Endothelial cell (in vitro differentiated cells): Measurements from ENCODE around the gene CCDC24. TPM values are rescaled to one million over a fixed set of nuclear protein-coding genes. Genes with fewer than 3 reads are reported as not detected.

Experiments
- DNase-seq: peaks from one replicate; pipeline ENCODE4 v3.0.0; 2021; ENCODE audit warnings: low spot score
- H3K27ac Mint-ChIP-seq: one replicate; pipeline ENCODE4 v1.8.0; 2021; ENCODE audit warnings: mixed read lengths, inconsistent platforms; ENCODE audit not compliant: unreplicated experiment
- H3K27me3 Mint-ChIP-seq: one replicate; pipeline ENCODE4 v1.8.0; 2021; ENCODE audit warnings: mild to moderate bottlenecking, moderate library complexity, mixed read lengths, inconsistent platforms; ENCODE audit not compliant: unreplicated experiment
- H3K36me3 Mint-ChIP-seq: one replicate; pipeline ENCODE4 v1.8.0; 2021; ENCODE audit warnings: mild to moderate bottlenecking, low read depth, mixed read lengths, inconsistent platforms; ENCODE audit not compliant: unreplicated experiment
- H3K4me1 Mint-ChIP-seq: one replicate; pipeline ENCODE4 v1.8.0; 2021; ENCODE audit warnings: mild to moderate bottlenecking, mixed read lengths, inconsistent platforms; ENCODE audit not compliant: unreplicated experiment
- H3K4me3 Mint-ChIP-seq: one replicate; pipeline ENCODE4 v1.8.0; 2021; ENCODE audit warnings: mild to moderate bottlenecking, mixed read lengths, inconsistent platforms; ENCODE audit not compliant: unreplicated experiment
- H3K9me3 Mint-ChIP-seq: one replicate; pipeline ENCODE4 v1.8.0; 2021; ENCODE audit warnings: mixed read lengths, inconsistent platforms; ENCODE audit not compliant: unreplicated experiment
- total RNA-seq: library from RNA; stranded (reverse); fragmentation: NEBNext Ultra II Directional; extraction: Animal tissue kit (Norgen Biotek cat#: 25700); gene quantifications from one replicate; pipeline ENCODE4 v1.2.1, GENCODE V29; 2021; ENCODE audit not compliant: unreplicated experiment
- TF ChIP-seq, protein P1 (sequence below): fragments of 200-600 bp; sonication (generic); IDR thresholded peaks from one replicate; pipeline ENCODE4 v1.5.0; 2021; ENCODE audit warnings: antibody characterized with exemption; ENCODE audit not compliant: unreplicated experiment

CCDC24 gene
- total RNA-seq, 1 donor from 2014 or later, result 4.2 TPM

GRCh38 chr1:43979528-43980254 is 11.7 kb upstream of the CCDC24 start:
- Mint-ChIP-seq H3K9me3 (no peaks in the 10 kb centered on the region), H3K36me3 (peaks cover 33% of the 10 kb centered on the region), H3K27ac (no peak overlapping the region), H3K4me1 (peaks cover 33% of the 10 kb centered on the region), H3K4me3 (peak overlapping the region; percentile 94), H3K27me3 (peaks cover 31% of the 10 kb centered on the region)
- TF ChIP-seq, protein P1, sequence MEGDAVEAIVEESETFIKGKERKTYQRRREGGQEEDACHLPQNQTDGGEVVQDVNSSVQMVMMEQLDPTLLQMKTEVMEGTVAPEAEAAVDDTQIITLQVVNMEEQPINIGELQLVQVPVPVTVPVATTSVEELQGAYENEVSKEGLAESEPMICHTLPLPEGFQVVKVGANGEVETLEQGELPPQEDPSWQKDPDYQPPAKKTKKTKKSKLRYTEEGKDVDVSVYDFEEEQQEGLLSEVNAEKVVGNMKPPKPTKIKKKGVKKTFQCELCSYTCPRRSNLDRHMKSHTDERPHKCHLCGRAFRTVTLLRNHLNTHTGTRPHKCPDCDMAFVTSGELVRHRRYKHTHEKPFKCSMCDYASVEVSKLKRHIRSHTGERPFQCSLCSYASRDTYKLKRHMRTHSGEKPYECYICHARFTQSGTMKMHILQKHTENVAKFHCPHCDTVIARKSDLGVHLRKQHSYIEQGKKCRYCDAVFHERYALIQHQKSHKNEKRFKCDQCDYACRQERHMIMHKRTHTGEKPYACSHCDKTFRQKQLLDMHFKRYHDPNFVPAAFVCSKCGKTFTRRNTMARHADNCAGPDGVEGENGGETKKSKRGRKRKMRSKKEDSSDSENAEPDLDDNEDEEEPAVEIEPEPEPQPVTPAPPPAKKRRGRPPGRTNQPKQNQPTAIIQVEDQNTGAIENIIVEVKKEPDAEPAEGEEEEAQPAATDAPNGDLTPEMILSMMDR, result no peak
- peak; percentile 33 for DNase-seq

- no peaks in the 10 kb centered on the region for H3K9me3 Mint-ChIP-seq
- peak overlapping the region; percentile 94 for H3K4me3 Mint-ChIP-seq
- peaks cover 33% of the 10 kb centered on the region for H3K4me1 Mint-ChIP-seq
- peak overlapping the region; percentile 34 for H3K27ac Mint-ChIP-seq
- TF ChIP-seq, protein P1, result no peak
- DNase-seq, result no peak
- peaks cover 36% of the 10 kb centered on the region for H3K36me3 Mint-ChIP-seq
- peaks cover 31% of the 10 kb centered on the region for H3K27me3 Mint-ChIP-seq
Observed at GRCh38 chr1:43980255-43981134, 10.9 kb upstream of the CCDC24 start.

GRCh38 chr1:43981135-43981491 is 10.3 kb upstream of the CCDC24 start:
- H3K27ac Mint-ChIP-seq, result no peak overlapping the region
- DNase-seq, result no peak
- H3K27me3 Mint-ChIP-seq, result peaks cover 26% of the 10 kb centered on the region
- H3K4me1 Mint-ChIP-seq, result peaks cover 29% of the 10 kb centered on the region
- H3K9me3 Mint-ChIP-seq, result no peaks in the 10 kb centered on the region
- no peak overlapping the region for H3K4me3 Mint-ChIP-seq
- H3K36me3 Mint-ChIP-seq, result peaks cover 42% of the 10 kb centered on the region
- TF ChIP-seq, protein P1, result no peak

- no peak overlapping the region for H3K27ac Mint-ChIP-seq
- peaks cover 24% of the 10 kb centered on the region for H3K4me1 Mint-ChIP-seq
- no peak overlapping the region for H3K4me3 Mint-ChIP-seq
- H3K27me3 Mint-ChIP-seq, result peaks cover 23% of the 10 kb centered on the region
- no peaks in the 10 kb centered on the region for H3K9me3 Mint-ChIP-seq
- DNase-seq, result no peak
- H3K36me3 Mint-ChIP-seq, result peaks cover 38% of the 10 kb centered on the region
- TF ChIP-seq, protein P1, result no peak
Observed at GRCh38 chr1:43981636-43982035, 9.8 kb upstream of the CCDC24 start.

GRCh38 chr1:43982241-43982640 is 9.2 kb upstream of the CCDC24 start:
- DNase-seq, result no peak
- peaks cover 33% of the 10 kb centered on the region for H3K36me3 Mint-ChIP-seq
- H3K4me1 Mint-ChIP-seq, result peaks cover 23% of the 10 kb centered on the region
- peaks cover 19% of the 10 kb centered on the region for H3K27me3 Mint-ChIP-seq
- peak overlapping the region; percentile 64 for H3K4me3 Mint-ChIP-seq
- H3K27ac Mint-ChIP-seq, result no peak overlapping the region
- H3K9me3 Mint-ChIP-seq, result no peaks in the 10 kb centered on the region
- TF ChIP-seq, protein P1, result no peak
